GM12878 (cell line): Measurements from ENCODE around the gene OR2C1. TPM values are rescaled to one million over a fixed set of nuclear protein-coding genes. Genes with fewer than 3 reads are reported as not detected.
A peak's percentile ranks its signal among the peaks of the same experiment; 100 is the strongest.

ENCODE experiments used
- ATAC-seq: fragments of 200-7000 bp; cut with Tn5 transposase; 3 replicates; pipeline ENCODE4 v1.9.1; 2020; ENCODE audit warnings: mild to moderate bottlenecking, moderate library complexity
- BruUV-seq: library from RNA; stranded (reverse); fragments of 400-500 nt; replicated peaks from 2 replicates; lab custom pipeline; 2021; lab: Mats Ljungman, UMichigan
- CTCF ChIA-PET: fragments of 300-600 bp; sonication (Branson Sonifier 250); formaldehyde crosslinking; extraction: SDS; loops from one replicate; lab custom pipeline; 2021; ENCODE audit warnings: inconsistent platforms; lab: Yijun Ruan, JAX
- POLR2A ChIA-PET: fragments of 350-600 bp; formaldehyde crosslinking; extraction: SDS; loops from one replicate; lab custom pipeline; 2021; ENCODE audit warnings: inconsistent platforms; lab: Charles Lee
- RAD21 ChIA-PET: fragments of 300-600 bp; sonication (Branson Sonifier 250); formaldehyde crosslinking; loops from one replicate; lab custom pipeline; 2023; ENCODE audit warnings: antibody characterized with exemption; ENCODE audit not compliant: unreplicated experiment; lab: Charles Lee
- SMC1A ChIA-PET: fragments of 300-600 bp; sonication (Branson Sonifier 250); formaldehyde crosslinking; loops from one replicate; lab custom pipeline; 2023; ENCODE audit not compliant: unreplicated experiment, uncharacterized antibody; lab: Charles Lee
- DNase-seq: peaks from one replicate; pipeline ENCODE4 v3.0.0-alpha.2; 2011; ENCODE audit warnings: low read depth, low spot score
- FAIRE-seq: peaks from 3 replicates; lab custom pipeline; 2011; peaks lifted over from hg19 to GRCh38; lab: Jason Lieb, UNC
- H2AFZ ChIP-seq: 2 replicates; pipeline ENCODE4 v1.6.0; 2011; ENCODE audit warnings: low read depth, low read length, control low read depth; ENCODE audit not compliant: control insufficient read depth
- H3K27ac ChIP-seq: 2 replicates; pipeline ENCODE4 v1.5.1; 2011; ENCODE audit warnings: control low read depth; ENCODE audit not compliant: control insufficient read depth, insufficient read depth
- H3K27me3 ChIP-seq, 2 experiments: replicated peaks in 1 of 2; 2 replicates each; pipeline versions ENCODE4 v1.6.0 to v1.6.1; 2011; ENCODE audit warnings: low read length in 1 of 2; ENCODE audit not compliant: control insufficient read depth in 2 of 2, insufficient read depth in 2 of 2
- H3K36me3 ChIP-seq, 2 experiments: 2 replicates each; pipeline ENCODE4 v1.5.1; 2011; ENCODE audit warnings: low read length in 1 of 2; ENCODE audit not compliant: control insufficient read depth in 2 of 2, insufficient read depth in 2 of 2
- H3K4me1 ChIP-seq: 2 replicates; pipeline ENCODE4 v1.6.1; 2011; ENCODE audit warnings: mild to moderate bottlenecking, low read length, moderate library complexity, mixed read lengths; ENCODE audit not compliant: control insufficient read depth, insufficient read depth
- H3K4me2 ChIP-seq: 2 replicates; pipeline ENCODE4 v1.6.0; 2011; ENCODE audit warnings: control low read depth; ENCODE audit not compliant: control insufficient read depth, insufficient read depth
- H3K4me3 ChIP-seq: fragments of 200-600 bp; sonication (generic); 2 replicates; pipeline ENCODE4 v1.5.1; 2016
- H3K79me2 ChIP-seq: 2 replicates; pipeline ENCODE4 v1.6.0; 2011; ENCODE audit warnings: low read length; ENCODE audit not compliant: control insufficient read depth, insufficient read depth
- H3K9ac ChIP-seq: 2 replicates; pipeline ENCODE4 v1.8.0; 2011; ENCODE audit warnings: low read length, control low read depth, mixed read lengths; ENCODE audit not compliant: control insufficient read depth, insufficient read depth
- H3K9me3 ChIP-seq: replicated peaks from 3 replicates; pipeline ENCODE4 v1.5.1; 2011; ENCODE audit warnings: mild to moderate bottlenecking, low read length; ENCODE audit not compliant: control insufficient read depth, insufficient read depth
- H4K20me1 ChIP-seq: 2 replicates; pipeline ENCODE4 v1.6.0; 2011; ENCODE audit not compliant: control insufficient read depth, insufficient read depth
- BMI1 ChIP-seq: fragments of 450-650 bp; IDR thresholded peaks from 2 replicates; pipeline ENCODE4 v1.6.1; 2016; ENCODE audit warnings: mild to moderate bottlenecking, moderate library complexity, borderline replicate concordance
- EGR1 ChIP-seq, 2 experiments: IDR thresholded peaks; 1 replicate in 1 of 2; 2 replicates in 1 of 2; pipeline ENCODE4 v1.6.1; 2011 to 2012; ENCODE audit warnings: low read depth in 2 of 2, low read length in 2 of 2, borderline replicate concordance in 1 of 2, mild to moderate bottlenecking in 1 of 2, moderate library complexity in 1 of 2
- MTA3 ChIP-seq: IDR thresholded peaks from 2 replicates; pipeline ENCODE4 v1.6.1; 2012; ENCODE audit warnings: low read length, inconsistent platforms, borderline replicate concordance
- POLR2A ChIP-seq: IDR thresholded peaks from 2 replicates; pipeline ENCODE4 v1.6.1; 2011; ENCODE audit warnings: low read depth, mild to moderate bottlenecking, low read length
- POLR2AphosphoS2 ChIP-seq: IDR thresholded peaks from 2 replicates; pipeline ENCODE4 v1.6.1; 2011; ENCODE audit warnings: low read depth, mild to moderate bottlenecking, low read length, improper control_type of control experiment, moderate library complexity
- POLR2AphosphoS5 ChIP-seq: IDR thresholded peaks from 2 replicates; pipeline ENCODE4 v1.6.1; 2011; ENCODE audit warnings: mild to moderate bottlenecking, low read length, inconsistent platforms
- RAD51 ChIP-seq: fragments of 450-650 bp; IDR thresholded peaks from 2 replicates; pipeline ENCODE4 v1.6.1; 2016; ENCODE audit warnings: moderate library complexity, mild to moderate bottlenecking, inconsistent platforms
- REST ChIP-seq: IDR thresholded peaks from 2 replicates; pipeline ENCODE4 v1.6.1; 2012; ENCODE audit warnings: mild to moderate bottlenecking, low read depth, low read length
- SRF ChIP-seq, 2 experiments: IDR thresholded peaks; 2 replicates each; pipeline ENCODE4 v1.6.1; 2011; ENCODE audit warnings: low read depth in 2 of 2, low read length in 2 of 2, mild to moderate bottlenecking in 1 of 2, moderate library complexity in 1 of 2
- TBL1XR1 ChIP-seq: IDR thresholded peaks from 2 replicates; pipeline ENCODE4 v1.6.1; 2012; ENCODE audit warnings: low read depth, low read length, improper control_type of control experiment
- TCF7 ChIP-seq: IDR thresholded peaks from 2 replicates; pipeline ENCODE4 v1.6.1; 2014; ENCODE audit warnings: antibody characterized with exemption, borderline replicate concordance
- USF2 ChIP-seq: IDR thresholded peaks from 2 replicates; pipeline ENCODE4 v1.6.1; 2011; ENCODE audit warnings: low read depth, low read length, improper control_type of control experiment, borderline replicate concordance
- ZNF592 ChIP-seq: fragments of 450-650 bp; IDR thresholded peaks from 2 replicates; pipeline ENCODE4 v1.6.1; 2017; ENCODE audit warnings: mild to moderate bottlenecking, moderate library complexity
- WGBS: methylation state at CpG from one replicate; pipeline ENCODE4 v1.1.6; 2016; ENCODE audit warnings: low lambda C conversion rate; ENCODE audit not compliant: insufficient replicate concordance, insufficient coverage; ENCODE audit errors: missing lambda C conversion rate; 5-methylcytosine and 5-hydroxymethylcytosine counted together
- in situ Hi-C: fragments of 300-500 bp; cut with MboI; formaldehyde crosslinking; loops from 9 replicates; pipeline ENCODE4 v1.14.3; 2018; ENCODE audit warnings: mixed read lengths
- intact Hi-C: fragments of 100-400 bp; cut with micrococcal nuclease; formaldehyde crosslinking; loops from one replicate; pipeline ENCODE4 v1.14.2; 2022; ENCODE audit not compliant: unreplicated experiment
- polyA plus RNA-seq, 11 experiments: library from polyadenylated mRNA; depleted of rRNA in 4 of 11; unstranded in 6 of 11; stranded (reverse) in 5 of 11; fragments of >200 nt; fragmentation: Nextera tagmentation in 4 of 11; fragmentation: Illumina TruSeq in 1 of 11; extraction: Ambion mirVana in 4 of 11; extraction: Trizol in 1 of 11; gene quantifications; 1 replicate in 1 of 11; 2 replicates in 10 of 11; pipeline versions ENCODE4 v1.2.1 to v1.2.3, GENCODE V29; 2011 to 2016; ENCODE audit warnings: inconsistent platforms in 2 of 11, missing spikeins in 2 of 11, low read depth in 1 of 11
- total RNA-seq, 4 experiments: library from RNA; depleted of rRNA in 3 of 4; stranded (reverse); fragments of >200 nt in 3 of 4; fragmentation: Illumina TruSeq in 1 of 4; extraction: Trizol in 1 of 4; gene quantifications; 2 replicates each; pipeline versions ENCODE4 v1.2.1 to v1.2.3, GENCODE V29; 2013 to 2021
- TF ChIP-seq, protein P1 (sequence below): fragments of 450-650 bp; IDR thresholded peaks from 2 replicates; pipeline ENCODE4 v1.6.1; 2016; ENCODE audit warnings: mild to moderate bottlenecking

Gene OR2C1
- total and polyA plus RNA-seq, 10 of the 15 experiments (the other 5 are each of a cell fraction or from before 2014, with no cell fraction given): 0.05 to 0.21 (median 0.14) TPM; not detected in 5

DNA sequence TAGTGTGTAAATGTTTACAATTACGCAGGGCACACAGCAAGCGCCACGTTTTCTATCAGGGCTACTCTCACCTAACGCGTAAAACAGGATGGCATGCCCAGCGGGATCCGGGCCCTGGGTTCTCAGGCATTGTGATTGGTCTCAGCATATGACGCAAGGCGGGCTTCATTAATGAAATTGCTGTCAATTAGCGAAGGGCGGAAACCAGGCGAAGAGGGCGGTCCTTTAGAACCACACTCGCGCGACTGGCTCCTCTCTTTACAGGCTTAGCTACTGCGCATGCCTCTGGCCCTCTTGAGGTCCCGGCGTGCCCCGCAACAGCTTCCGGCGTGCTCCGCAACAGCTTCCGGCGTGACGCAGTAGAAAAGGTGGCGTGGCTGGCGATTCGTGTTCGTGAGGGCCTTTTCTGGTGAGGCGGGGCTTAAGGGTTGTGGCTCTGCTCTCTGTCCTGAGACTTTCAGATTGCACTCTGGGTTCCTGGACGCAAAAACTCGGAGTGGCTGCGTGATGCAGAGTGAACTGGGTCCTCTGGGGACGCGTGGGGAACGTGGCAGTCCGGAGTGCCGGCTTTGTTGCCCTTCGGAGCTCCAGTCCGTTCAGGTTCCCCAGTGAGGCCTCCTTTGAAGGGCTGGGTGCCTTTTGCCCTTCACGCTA, 9.2 kb downstream of the OR2C1 start:
- Histone ChIP-seq H3K9me3 (peaks cover 6% of the 10 kb centered on the region; the same call in 2 of the 3 replicates), H3K27me3 (no peaks in the 10 kb centered on the region), H3K9ac (peak overlapping the region; percentile 55; the same call in 1 of the 2 replicates), H3K4me2 (peak overlapping the region; percentile 77), H2AFZ (peak overlapping the region; percentile 67), H3K27ac (peak overlapping the region; percentile 61), H3K36me3 (no peaks in the 10 kb centered on the region), H3K79me2 (no peaks in the 10 kb centered on the region), H3K4me1 (no peaks in the 10 kb centered on the region), H3K4me3 (peak overlapping the region; percentile 57), H4K20me1 (no peaks in the 10 kb centered on the region)
- FAIRE-seq: peak; percentile 83
- in situ Hi-C loops: no loop called here
- ChIA-PET POLR2A (no interaction called here), SMC1A (no interaction called here), RAD21 (no interaction called here), CTCF (interaction anchor here (0.5 to 0.7 kb wide), 2 partner anchors 9 to 1183 kb away, joined by 3 read pairs; no protein-coding TSS in a partner anchor)
- peak; percentile 50 for DNase-seq
- 18% methylated on average over 41 of the region's 42 CpGs for WGBS
- BruUV-seq: no TSS peak
- intact Hi-C loops: no loop called here
- ATAC-seq: peak; percentile 98
- TF ChIP-seq POLR2AphosphoS5 (peak; percentile 84), POLR2A (peak; percentile 59; the same call in 1 of the 2 replicates), REST (no peak), SRF (IDR thresholded peaks at IDR 0.05; ENCODE audit: low read depth in 2 of 2, low read length in 2 of 2) (no peak), TCF7 (no peak), ZNF592 (no peak), RAD51 (no peak), USF2 (no peak), EGR1 (IDR thresholded peaks at IDR 0.05; ENCODE audit: borderline replicate concordance in 1 of 2, low read depth in 2 of 2, low read length in 2 of 2) (peak in 1 of 2 experiments; percentile 26; a peak in 1 of 3 replicates), POLR2AphosphoS2 (no peak), MTA3 (no peak), BMI1 (no peak), TBL1XR1 (0 out of 2 replicates have a peak, but pooled peaks have one; percentile 45)
- TF ChIP-seq, protein P1, sequence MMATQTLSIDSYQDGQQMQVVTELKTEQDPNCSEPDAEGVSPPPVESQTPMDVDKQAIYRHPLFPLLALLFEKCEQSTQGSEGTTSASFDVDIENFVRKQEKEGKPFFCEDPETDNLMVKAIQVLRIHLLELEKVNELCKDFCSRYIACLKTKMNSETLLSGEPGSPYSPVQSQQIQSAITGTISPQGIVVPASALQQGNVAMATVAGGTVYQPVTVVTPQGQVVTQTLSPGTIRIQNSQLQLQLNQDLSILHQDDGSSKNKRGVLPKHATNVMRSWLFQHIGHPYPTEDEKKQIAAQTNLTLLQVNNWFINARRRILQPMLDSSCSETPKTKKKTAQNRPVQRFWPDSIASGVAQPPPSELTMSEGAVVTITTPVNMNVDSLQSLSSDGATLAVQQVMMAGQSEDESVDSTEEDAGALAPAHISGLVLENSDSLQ: peak; percentile 90
